HG02943 (cell line): Measurements from ENCODE around the gene BABAM2.

Experiments used
- ATAC-seq: cut with Tn5 transposase; IDR thresholded peaks from one replicate; pipeline ENCODE4 v1.9.1; 2021; ENCODE audit warnings: mild to moderate bottlenecking, low read depth, moderate library complexity; ENCODE audit not compliant: unreplicated experiment

The BABAM2 gene

GRCh38 chr2:27906074-27906473 is 15.5 kb downstream of the BABAM2 start:
- ATAC-seq: no peak

- ATAC-seq: no peak
These were observed 17.0 kb downstream of the BABAM2 start for GRCh38 chr2:27907547-27907946.

- no peak for ATAC-seq
These were observed 19.4 kb downstream of the BABAM2 start for GRCh38 chr2:27909901-27910300.

DNA sequence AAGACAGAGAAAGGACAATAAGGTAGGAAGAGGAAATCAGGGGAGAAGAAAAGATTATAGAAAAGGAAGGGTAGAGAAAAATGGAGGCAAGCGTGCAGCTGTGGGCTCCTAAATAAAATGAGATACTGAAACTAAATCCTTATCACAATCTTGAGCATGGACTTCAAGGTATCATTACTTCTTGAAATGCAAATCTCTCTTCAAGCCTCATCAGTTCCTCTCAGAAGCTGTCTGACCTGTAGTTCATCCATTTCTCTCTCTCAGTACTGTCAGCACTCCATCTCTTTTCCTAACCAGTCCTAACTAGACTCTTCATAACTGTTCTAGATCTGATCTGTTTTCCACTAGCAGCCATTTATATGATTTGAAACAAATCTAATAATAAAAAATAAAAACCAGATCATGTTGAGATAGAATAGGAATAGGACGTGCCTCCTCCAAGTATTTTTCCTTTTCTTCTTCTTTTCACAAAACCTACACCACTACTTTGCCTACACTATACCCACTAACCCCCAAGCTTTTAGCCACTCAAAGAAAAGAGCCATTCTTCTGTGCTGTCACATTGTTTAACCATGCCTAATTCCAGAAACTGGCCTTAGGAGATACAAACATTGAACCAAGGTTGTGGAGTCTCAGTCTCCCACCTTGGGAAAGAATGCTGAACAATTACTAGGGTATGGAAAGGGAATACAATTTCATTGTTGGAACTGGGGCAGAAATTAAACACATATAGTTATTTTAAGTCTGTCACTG is 21.1 kb downstream of the BABAM2 start:
- ATAC-seq: no peak

DNA sequence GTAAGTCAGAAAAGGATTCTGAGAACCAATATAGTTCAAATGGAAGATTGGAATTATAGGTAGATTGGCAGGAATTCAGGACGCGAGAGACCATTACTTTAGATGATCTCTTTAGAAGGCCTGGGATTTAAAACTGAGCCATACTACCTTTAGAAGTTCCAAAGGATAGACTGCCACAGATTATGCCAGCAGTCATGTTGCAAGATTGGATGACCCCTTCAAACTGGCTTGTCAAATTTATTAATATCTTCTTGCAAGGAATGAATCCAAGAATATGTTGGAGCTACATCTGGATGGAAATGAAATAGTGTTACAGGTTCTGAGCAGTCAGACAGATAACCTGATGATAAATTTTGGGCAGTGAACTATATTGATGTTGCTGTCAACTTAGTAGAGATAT is 22.0 kb downstream of the BABAM2 start:
- ATAC-seq: no peak

- ATAC-seq: no peak
These were observed 23.7 kb downstream of the BABAM2 start for GRCh38 chr2:27914041-27914804.

DNA sequence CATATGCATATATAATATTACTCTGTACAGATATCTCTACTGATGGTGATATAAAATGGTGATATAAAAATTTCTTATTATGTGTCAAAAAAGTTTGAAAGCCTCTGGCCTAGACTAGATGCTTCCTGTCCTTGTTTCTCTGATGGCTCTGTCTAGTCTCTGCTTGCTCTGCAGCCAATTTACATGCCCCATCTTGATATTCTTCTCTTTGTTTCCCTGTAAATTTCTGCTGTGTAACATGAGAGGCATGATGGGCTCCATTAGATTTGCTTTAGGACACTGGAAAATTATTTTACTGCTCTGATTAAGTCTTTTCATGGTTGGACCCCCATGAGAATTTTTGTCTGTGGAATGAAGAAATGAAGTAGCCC is 24.3 kb downstream of the BABAM2 start:
- ATAC-seq: no peak

DNA sequence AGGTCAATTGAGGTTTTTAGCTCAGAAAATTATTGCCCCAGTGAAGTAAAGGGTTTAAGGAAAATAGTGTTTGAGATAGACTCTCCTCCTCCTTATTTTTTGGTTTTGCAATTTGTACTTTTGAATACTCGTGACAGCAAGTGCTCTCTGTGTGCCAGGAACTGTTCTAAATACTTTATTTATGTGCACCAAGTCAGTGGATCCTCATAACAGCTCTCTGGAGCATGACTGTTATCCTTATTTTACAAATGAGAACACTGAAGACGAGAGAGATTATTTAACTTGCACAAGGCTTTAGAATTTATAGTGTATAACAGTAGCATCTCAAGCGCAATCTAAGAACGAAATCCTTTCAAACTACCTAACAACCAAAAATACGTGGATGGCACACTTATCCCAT is 24.7 kb downstream of the BABAM2 start:
- ATAC-seq: no peak

DNA sequence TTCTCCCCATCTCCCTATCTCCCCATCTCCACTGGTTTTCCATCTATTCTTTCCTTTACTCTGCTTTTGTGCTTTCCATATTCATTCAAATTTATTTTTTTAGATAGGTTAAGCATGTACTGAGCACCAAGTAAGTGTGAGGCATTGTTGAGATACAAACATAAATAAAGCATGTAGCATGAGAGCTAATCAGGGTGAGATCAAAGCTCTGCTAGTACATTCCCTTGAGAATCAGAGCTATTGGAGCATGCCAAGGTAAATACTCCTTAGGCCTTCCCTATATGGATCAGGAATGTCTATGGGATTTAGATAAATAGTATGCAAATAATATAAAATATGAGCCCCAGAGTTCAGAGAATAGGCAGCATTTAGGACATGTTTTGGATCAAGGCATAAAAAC is 25.3 kb downstream of the BABAM2 start:
- no peak for ATAC-seq

GRCh38 chr2:27916293-27916995 is 25.9 kb downstream of the BABAM2 start:
- no peak for ATAC-seq

GRCh38 chr2:27920148-27920885 is 29.8 kb downstream of the BABAM2 start:
- ATAC-seq: no peak

GRCh38 chr2:27921424-27921823 is 30.9 kb downstream of the BABAM2 start:
- ATAC-seq: no peak

GRCh38 chr2:27921880-27922547 is 31.5 kb downstream of the BABAM2 start:
- no peak for ATAC-seq

DNA sequence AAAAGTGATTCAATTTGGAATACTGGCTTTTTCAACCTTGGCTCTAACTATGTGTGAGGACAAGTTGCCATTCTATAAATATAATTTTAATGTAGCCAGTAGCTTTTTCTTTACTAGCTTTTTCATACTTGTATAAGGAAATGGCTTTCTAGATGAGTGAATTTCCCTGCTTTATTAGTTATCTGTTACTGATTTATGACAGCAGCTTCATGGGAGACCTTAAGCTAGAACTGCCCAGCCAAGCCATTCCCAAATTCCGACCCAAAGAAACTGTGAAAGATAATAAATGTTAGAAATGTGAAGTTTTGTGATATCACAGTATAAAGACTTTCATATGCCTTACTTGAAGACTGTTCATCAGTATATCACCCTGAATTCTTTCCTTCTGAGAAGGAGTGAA is 32.3 kb downstream of the BABAM2 start:
- no peak for ATAC-seq

- no peak for ATAC-seq
These were observed 35.4 kb downstream of the BABAM2 start for GRCh38 chr2:27925766-27926472.

- ATAC-seq: no peak
These were observed 39.5 kb downstream of the BABAM2 start for GRCh38 chr2:27929916-27930486.

DNA sequence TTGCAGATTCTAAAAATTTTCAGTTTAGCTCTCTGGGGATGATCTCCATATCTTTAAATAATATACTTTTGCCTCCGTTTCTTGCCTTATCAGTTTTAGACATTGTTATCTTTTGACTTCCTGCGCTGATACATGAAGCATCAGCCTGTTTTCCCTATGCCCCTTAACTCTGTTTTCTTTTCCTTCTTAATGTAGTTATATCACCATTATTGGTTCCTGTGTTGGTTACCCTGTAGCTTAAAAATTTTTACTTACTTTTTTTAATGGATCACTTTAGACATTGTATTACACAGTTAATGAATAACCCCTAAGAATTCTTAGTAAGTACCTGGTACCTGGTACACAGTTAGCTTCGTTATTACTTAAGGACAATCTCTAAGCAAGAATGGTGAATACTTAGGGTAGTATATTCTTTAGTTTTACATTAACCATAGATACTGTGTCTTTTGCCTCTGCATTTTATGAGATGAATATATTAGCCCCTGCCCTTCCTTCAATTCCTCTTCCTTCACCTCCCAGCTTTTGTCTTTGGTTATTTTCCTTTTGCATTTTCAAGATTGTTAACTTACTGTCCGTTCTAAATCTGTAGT is 40.9 kb downstream of the BABAM2 start:
- no peak for ATAC-seq

- no peak for ATAC-seq
These were observed 41.9 kb downstream of the BABAM2 start for GRCh38 chr2:27932396-27932795.

DNA sequence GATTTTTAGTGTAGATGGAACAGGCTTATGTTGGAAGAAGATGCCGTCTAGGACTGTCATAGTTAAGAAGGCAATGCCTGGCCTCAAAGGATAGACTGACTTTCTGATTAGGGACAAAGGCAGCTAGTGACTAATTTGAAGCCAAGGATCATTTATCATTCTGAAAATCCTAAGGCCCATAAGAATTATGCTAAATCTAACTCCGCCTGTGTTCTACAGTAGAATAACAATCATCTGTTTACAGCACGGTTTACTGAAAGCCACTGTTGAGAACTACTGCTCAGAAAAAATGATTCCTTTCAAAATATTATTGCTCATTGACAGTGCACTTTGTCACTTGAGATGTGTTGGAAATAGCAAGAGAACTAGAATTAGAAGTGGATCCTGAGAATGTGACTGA is 44.5 kb downstream of the BABAM2 start:
- ATAC-seq: no peak
